Activated CD4-positive, alpha-beta T cell treated with anti-CD3 and anti-CD28 coated beads, Interleukin-2, amount 50 U/mL, for 1 hour (primary cell): ENCODE results near the gene HSD17B12.
A peak's percentile ranks its signal among the peaks of the same experiment; 100 is the strongest.

Experiments used
- DNase-seq: peaks from one replicate; pipeline ENCODE4 v3.0.0-alpha.2; 2020

HSD17B12 gene

GRCh38 chr11:43874738-43875137 is 194.2 kb downstream of the HSD17B12 start:
- DNase-seq, result no peak

- no peak for DNase-seq
Measured at GRCh38 chr11:43879789-43880639, 199.5 kb downstream of the HSD17B12 start.

- peak; percentile 89 for DNase-seq
Measured at GRCh38 chr11:43880640-43881159, 200.2 kb downstream of the HSD17B12 start, which contains the start of gene ALKBH3. TSS of gene ALKBH3 (plus strand) at chr11:43880831. CDS start at chr11:43882653, 1,822 bp downstream.

- DNase-seq, result no peak
Measured at GRCh38 chr11:43892851-43893250, 212.3 kb downstream of the HSD17B12 start.

GRCh38 chr11:43894546-43894945 is 214.0 kb downstream of the HSD17B12 start:
- DNase-seq, result no peak

GRCh38 chr11:43895601-43896000 is 215.1 kb downstream of the HSD17B12 start:
- DNase-seq, result no peak

- no peak for DNase-seq
Measured at GRCh38 chr11:43898574-43898973, 218.0 kb downstream of the HSD17B12 start.

GRCh38 chr11:43899094-43899493 is 218.6 kb downstream of the HSD17B12 start:
- DNase-seq, result no peak

- DNase-seq, result no peak
Measured at GRCh38 chr11:43901551-43901950, 221.0 kb downstream of the HSD17B12 start.

- no peak for DNase-seq
Measured at GRCh38 chr11:43903078-43903477, 222.5 kb downstream of the HSD17B12 start.

GRCh38 chr11:43903969-43904368 is 223.4 kb downstream of the HSD17B12 start:
- no peak for DNase-seq

- no peak for DNase-seq
Measured at GRCh38 chr11:43904742-43905535, 224.4 kb downstream of the HSD17B12 start.

- no peak for DNase-seq
Measured at GRCh38 chr11:43905813-43906241, 225.3 kb downstream of the HSD17B12 start.
